Neural progenitor cell (in vitro differentiated cells): ENCODE results near the gene PHPT1. TPM values are rescaled to one million over a fixed set of nuclear protein-coding genes. Genes with fewer than 3 reads are reported as not detected.

Experiments used
- DNase-seq: peaks from one replicate; pipeline ENCODE4 v3.0.0-alpha.2; 2016; ENCODE audit warnings: low spot score
- H2AFZ ChIP-seq: fragments of 200-600 bp; sonication (generic); replicated peaks from 2 replicates; pipeline ENCODE4 v1.6.1; 2016; ENCODE audit warnings: antibody characterized with exemption
- H3F3A ChIP-seq: fragments of 200-600 bp; sonication (generic); 2 replicates; pipeline ENCODE4 v1.6.1; 2016; ENCODE audit warnings: antibody characterized with exemption, low read depth
- H3K27ac ChIP-seq: fragments of 200-600 bp; sonication (generic); 2 replicates; pipeline ENCODE4 v1.5.1; 2016; ENCODE audit warnings: mild to moderate bottlenecking
- H3K27me3 ChIP-seq: fragments of 200-600 bp; sonication (generic); 2 replicates; pipeline ENCODE4 v1.6.1; 2016; ENCODE audit warnings: mild to moderate bottlenecking, moderate library complexity
- H3K36me3 ChIP-seq: fragments of 200-600 bp; sonication (generic); 2 replicates; pipeline ENCODE4 v1.5.1; 2016
- H3K4me1 ChIP-seq: fragments of 200-600 bp; sonication (generic); 2 replicates; pipeline ENCODE4 v1.6.1; 2016; ENCODE audit warnings: mixed run types
- H3K4me2 ChIP-seq: fragments of 200-600 bp; sonication (generic); 2 replicates; pipeline ENCODE4 v1.6.1; 2016
- H3K4me3 ChIP-seq: fragments of 200-600 bp; sonication (generic); 2 replicates; pipeline ENCODE4 v1.5.1; 2016
- H3K79me2 ChIP-seq: fragments of 200-600 bp; sonication (generic); 2 replicates; pipeline ENCODE4 v1.6.1; 2016; ENCODE audit warnings: low read depth
- H3K9ac ChIP-seq: fragments of 200-600 bp; sonication (generic); 2 replicates; pipeline ENCODE4 v1.6.1; 2016
- H3K9me3 ChIP-seq: fragments of 200-600 bp; sonication (generic); 2 replicates; pipeline ENCODE4 v1.5.1; 2016; ENCODE audit warnings: low read depth
- H4K20me1 ChIP-seq: fragments of 200-600 bp; sonication (generic); 2 replicates; pipeline ENCODE4 v1.6.1; 2016; ENCODE audit warnings: low read depth
- H3K27ac Mint-ChIP-seq: 3 replicates; pipeline ENCODE4 v1.8.0; 2021; ENCODE audit warnings: mixed read lengths
- H3K27me3 Mint-ChIP-seq: 2 replicates; pipeline ENCODE4 v1.8.0; 2022; ENCODE audit warnings: low read depth, mild to moderate bottlenecking, inconsistent platforms, moderate library complexity, mixed read lengths; ENCODE audit not compliant: insufficient read depth
- H3K36me3 Mint-ChIP-seq: 3 replicates; pipeline ENCODE4 v1.8.0; 2021; ENCODE audit warnings: mixed read lengths
- H3K4me1 Mint-ChIP-seq: 3 replicates; pipeline ENCODE4 v1.8.0; 2021; ENCODE audit warnings: mixed read lengths
- H3K4me3 Mint-ChIP-seq: 3 replicates; pipeline ENCODE4 v1.8.0; 2021; ENCODE audit warnings: mild to moderate bottlenecking, moderate library complexity, mixed read lengths
- H3K9me3 Mint-ChIP-seq: 3 replicates; pipeline ENCODE4 v1.8.0; 2020; ENCODE audit warnings: mixed read lengths
- CTCF ChIP-seq: fragments of 200-600 bp; sonication (generic); IDR thresholded peaks from 2 replicates; pipeline ENCODE4 v1.5.1; 2017; ENCODE audit warnings: antibody characterized with exemption, mild to moderate bottlenecking
- EZH2 ChIP-seq: fragments of 200-600 bp; sonication (generic); IDR thresholded peaks from 2 replicates; pipeline ENCODE4 v1.6.1; 2017; ENCODE audit warnings: antibody characterized with exemption, mild to moderate bottlenecking, moderate library complexity
- EZH2phosphoT487 ChIP-seq: fragments of 200-600 bp; sonication (generic); IDR thresholded peaks from 2 replicates; pipeline ENCODE4 v1.6.1; 2017; ENCODE audit warnings: antibody characterized with exemption
- total RNA-seq: library from RNA; depleted of rRNA; stranded (reverse); fragments of >200 nt; gene quantifications from 2 replicates; pipeline ENCODE4 v1.2.3, GENCODE V29; 2015; ENCODE audit warnings: low replicate concordance

PHPT1 gene
- total RNA-seq, 1 donor from 2014 or later: 58.8 TPM

GRCh38 chr9:136856079-136856476 lies 6.9 kb downstream of the PHPT1 start:
- H3K36me3 ChIP-seq: no peaks in the 10 kb centered on the region
- no peak overlapping the region for H3K4me2 ChIP-seq
- H3F3A ChIP-seq: no peaks in the 10 kb centered on the region
- H3K4me3 ChIP-seq: no peak overlapping the region
- no peak overlapping the region for H3K27ac ChIP-seq
- no peaks in the 10 kb centered on the region for H3K79me2 ChIP-seq
- TF ChIP-seq EZH2: no peak
- TF ChIP-seq CTCF: no peak
- TF ChIP-seq EZH2phosphoT487: no peak
- H3K9me3 ChIP-seq: no peaks in the 10 kb centered on the region
- Mint-ChIP-seq H3K9me3 (no peaks in the 10 kb centered on the region), H3K36me3 (no peaks in the 10 kb centered on the region), H3K4me3 (no peak overlapping the region), H3K27ac (no peak overlapping the region), H3K27me3 (peaks cover 3% of the 10 kb centered on the region), H3K4me1 (no peaks in the 10 kb centered on the region)
- no peak for DNase-seq
- H3K27me3 ChIP-seq: no peaks in the 10 kb centered on the region
- no peak overlapping the region for H2AFZ ChIP-seq
- no peak overlapping the region for H3K9ac ChIP-seq
- peaks cover 11% of the 10 kb centered on the region for H4K20me1 ChIP-seq
- H3K4me1 ChIP-seq: no peaks in the 10 kb centered on the region

DNA sequence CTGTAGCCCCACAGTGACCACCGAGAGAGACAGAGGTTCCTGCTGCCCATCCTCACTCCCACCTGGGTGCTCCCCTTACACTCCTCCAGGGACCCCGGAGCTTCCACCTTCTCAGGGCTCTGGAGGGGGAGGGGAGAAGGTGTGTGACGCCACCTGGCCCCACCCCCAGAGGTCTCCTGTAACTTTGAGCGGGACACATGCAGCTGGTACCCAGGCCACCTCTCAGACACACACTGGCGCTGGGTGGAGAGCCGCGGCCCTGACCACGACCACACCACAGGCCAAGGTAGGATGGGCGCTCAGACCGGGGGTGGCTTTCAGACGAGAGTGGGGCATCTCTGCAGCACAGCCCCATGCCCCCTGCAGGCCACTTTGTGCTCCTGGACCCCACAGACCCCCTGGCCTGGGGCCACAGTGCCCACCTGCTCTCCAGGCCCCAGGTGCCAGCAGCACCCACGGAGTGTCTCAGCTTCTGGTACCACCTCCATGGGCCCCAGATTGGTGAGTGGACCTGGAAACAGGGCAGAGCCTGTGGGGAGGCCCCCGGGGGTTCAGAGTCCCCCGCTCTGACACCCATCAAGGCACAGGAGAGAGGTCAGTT lies 7.4 kb downstream of the PHPT1 start:
- Histone ChIP-seq H3K4me3 (no peak overlapping the region), H3F3A (no peaks in the 10 kb centered on the region), H3K27me3 (no peaks in the 10 kb centered on the region), H3K9me3 (no peaks in the 10 kb centered on the region), H4K20me1 (peaks cover 8% of the 10 kb centered on the region), H3K36me3 (no peaks in the 10 kb centered on the region), H3K4me2 (no peak overlapping the region), H3K9ac (no peak overlapping the region), H3K27ac (no peak overlapping the region), H3K4me1 (no peaks in the 10 kb centered on the region), H2AFZ (no peak overlapping the region), H3K79me2 (no peaks in the 10 kb centered on the region)
- TF ChIP-seq EZH2: no peak
- no peak for TF ChIP-seq CTCF
- no peak for TF ChIP-seq EZH2phosphoT487
- no peaks in the 10 kb centered on the region for H3K9me3 Mint-ChIP-seq
- no peaks in the 10 kb centered on the region for H3K36me3 Mint-ChIP-seq
- peaks cover 2% of the 10 kb centered on the region for H3K27me3 Mint-ChIP-seq
- H3K27ac Mint-ChIP-seq: no peak overlapping the region
- H3K4me3 Mint-ChIP-seq: no peak overlapping the region
- H3K4me1 Mint-ChIP-seq: no peaks in the 10 kb centered on the region
- DNase-seq: no peak

DNA sequence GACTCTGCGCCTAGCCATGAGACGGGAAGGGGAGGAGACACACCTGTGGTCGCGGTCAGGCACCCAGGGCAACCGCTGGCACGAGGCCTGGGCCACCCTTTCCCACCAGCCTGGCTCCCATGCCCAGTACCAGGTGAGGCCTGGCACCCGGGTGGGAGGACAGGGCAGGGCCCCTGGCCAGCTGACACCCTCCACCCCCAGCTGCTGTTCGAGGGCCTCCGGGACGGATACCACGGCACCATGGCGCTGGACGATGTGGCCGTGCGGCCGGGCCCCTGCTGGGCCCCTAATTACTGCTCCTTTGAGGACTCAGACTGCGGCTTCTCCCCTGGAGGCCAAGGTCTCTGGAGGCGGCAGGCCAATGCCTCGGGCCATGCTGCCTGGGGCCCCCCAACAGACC lies 8.0 kb downstream of the PHPT1 start:
- no peaks in the 10 kb centered on the region for H3K9me3 ChIP-seq
- DNase-seq: no peak
- H2AFZ ChIP-seq: no peak overlapping the region
- H3K27ac Mint-ChIP-seq: no peak overlapping the region
- TF ChIP-seq EZH2phosphoT487 (no peak), EZH2 (no peak), CTCF (no peak)
- H3K36me3 ChIP-seq: no peaks in the 10 kb centered on the region
- no peak overlapping the region for H3K27ac ChIP-seq
- H3F3A ChIP-seq: no peaks in the 10 kb centered on the region
- no peak overlapping the region for H3K4me3 Mint-ChIP-seq
- H3K9ac ChIP-seq: no peak overlapping the region
- H3K79me2 ChIP-seq: no peaks in the 10 kb centered on the region
- peaks cover 1% of the 10 kb centered on the region for H3K36me3 Mint-ChIP-seq
- H3K4me1 ChIP-seq: no peaks in the 10 kb centered on the region
- peaks cover 8% of the 10 kb centered on the region for H4K20me1 ChIP-seq
- no peaks in the 10 kb centered on the region for H3K27me3 Mint-ChIP-seq
- no peaks in the 10 kb centered on the region for H3K9me3 Mint-ChIP-seq
- no peak overlapping the region for H3K4me2 ChIP-seq
- H3K4me1 Mint-ChIP-seq: no peaks in the 10 kb centered on the region
- H3K27me3 ChIP-seq: no peaks in the 10 kb centered on the region
- no peak overlapping the region for H3K4me3 ChIP-seq
